ENCODE measurements around the gene OR5A1. TPM values are rescaled to one million over a fixed set of nuclear protein-coding genes. Genes with fewer than 3 reads are reported as not detected.
A peak's percentile ranks its signal among the peaks of the same experiment; 100 is the strongest.

The OR5A1 gene
- total RNA-seq, 1 donor from 2014 or later, result not detected

DNA sequence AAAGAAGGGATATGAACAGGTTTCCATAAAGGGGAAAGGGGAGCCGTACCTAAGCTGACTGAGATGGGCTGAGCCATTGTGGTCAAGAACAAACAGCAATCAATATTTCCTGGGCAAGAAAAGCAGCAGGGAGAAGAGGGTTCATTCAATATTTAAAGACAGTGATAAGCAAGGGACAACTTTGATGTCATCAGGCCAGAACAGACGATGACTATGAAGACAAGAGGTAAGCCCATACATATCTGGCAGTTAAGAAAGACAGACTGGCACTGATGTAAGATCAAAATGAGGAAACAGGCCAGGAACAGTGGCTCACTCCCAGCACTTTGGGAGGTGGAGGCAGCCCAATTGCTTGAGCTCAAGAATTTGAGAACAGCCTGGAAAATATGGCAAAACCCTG, 12.4 kb upstream of the OR5A1 start:
- Mint-ChIP-seq H3K9me3 (ENCODE audit: unreplicated experiment) (no peaks in the 10 kb centered on the region), H3K4me1 (ENCODE audit: unreplicated experiment) (peaks cover 31% of the 10 kb centered on the region), H3K27me3 (ENCODE audit: unreplicated experiment) (no peaks in the 10 kb centered on the region), H3K36me3 (ENCODE audit: low read depth, unreplicated experiment) (no peaks in the 10 kb centered on the region), H3K4me3 (ENCODE audit: unreplicated experiment) (no peak overlapping the region), H3K27ac (ENCODE audit: unreplicated experiment) (no peak overlapping the region)
- DNase-seq (ENCODE audit: low spot score), result no peak
- TF ChIP-seq CTCF (IDR thresholded peaks at IDR 0.05; ENCODE audit: unreplicated experiment), result no peak

DNA sequence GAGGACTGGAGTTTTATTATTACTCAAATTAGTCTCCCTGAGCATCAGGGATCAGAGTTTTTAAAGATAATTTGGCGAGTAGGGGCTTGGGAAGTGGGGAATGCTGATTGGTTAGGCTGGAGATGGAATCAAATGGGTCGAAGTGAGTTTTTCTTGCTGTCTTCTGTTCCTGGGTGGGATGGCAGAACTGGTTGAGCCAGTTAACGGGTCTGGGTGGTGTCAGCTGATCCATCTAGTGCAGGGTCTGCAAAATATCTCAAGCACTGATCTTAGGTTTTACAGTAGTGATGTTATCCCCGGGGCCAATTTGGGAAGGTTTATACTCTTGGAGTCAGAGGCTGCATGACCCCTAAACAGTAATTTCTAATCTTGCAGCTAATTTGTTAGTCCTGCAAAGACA, 11.1 kb upstream of the OR5A1 start:
- TF ChIP-seq CTCF (IDR thresholded peaks at IDR 0.05; ENCODE audit: unreplicated experiment), result no peak
- H3K4me1 Mint-ChIP-seq (ENCODE audit: unreplicated experiment), result peaks cover 22% of the 10 kb centered on the region
- no peaks in the 10 kb centered on the region for H3K9me3 Mint-ChIP-seq (ENCODE audit: unreplicated experiment)
- no peak for DNase-seq (ENCODE audit: low spot score)
- H3K27ac Mint-ChIP-seq (ENCODE audit: unreplicated experiment), result no peak overlapping the region
- H3K4me3 Mint-ChIP-seq (ENCODE audit: unreplicated experiment), result no peak overlapping the region
- H3K27me3 Mint-ChIP-seq (ENCODE audit: unreplicated experiment), result no peaks in the 10 kb centered on the region
- H3K36me3 Mint-ChIP-seq (ENCODE audit: low read depth, unreplicated experiment), result no peaks in the 10 kb centered on the region

GRCh38 chr11:59426361-59427067, 9.8 kb upstream of the OR5A1 start, which contains the start of gene OR5A2:
Gene OR5A2, minus strand, starts transcription at chr11:59426413. Its CDS starts 3,460 bp downstream, at chr11:59422953.
- no peak for TF ChIP-seq CTCF (IDR thresholded peaks at IDR 0.05; ENCODE audit: unreplicated experiment)
- Mint-ChIP-seq H3K4me3 (ENCODE audit: unreplicated experiment) (no peak within 1 kb of the TSS), H3K9me3 (ENCODE audit: unreplicated experiment) (no peaks in the 10 kb centered on the region), H3K36me3 (ENCODE audit: low read depth, unreplicated experiment) (no peaks in the 10 kb centered on the region), H3K4me1 (ENCODE audit: unreplicated experiment) (peaks cover 22% of the 10 kb centered on the region), H3K27me3 (ENCODE audit: unreplicated experiment) (no peaks in the 10 kb centered on the region), H3K27ac (ENCODE audit: unreplicated experiment) (peak within 1 kb of the TSS; percentile 62)
- no peak for DNase-seq (ENCODE audit: low spot score)

GRCh38 chr11:59427068-59427382, 9.2 kb upstream of the OR5A1 start:
- DNase-seq (ENCODE audit: low spot score), result no peak
- Mint-ChIP-seq H3K4me1 (ENCODE audit: unreplicated experiment) (peaks cover 23% of the 10 kb centered on the region), H3K36me3 (ENCODE audit: low read depth, unreplicated experiment) (no peaks in the 10 kb centered on the region), H3K27ac (ENCODE audit: unreplicated experiment) (no peak overlapping the region), H3K4me3 (ENCODE audit: unreplicated experiment) (no peak overlapping the region), H3K27me3 (ENCODE audit: unreplicated experiment) (no peaks in the 10 kb centered on the region), H3K9me3 (ENCODE audit: unreplicated experiment) (no peaks in the 10 kb centered on the region)
- TF ChIP-seq CTCF (IDR thresholded peaks at IDR 0.05; ENCODE audit: unreplicated experiment), result no peak

DNA sequence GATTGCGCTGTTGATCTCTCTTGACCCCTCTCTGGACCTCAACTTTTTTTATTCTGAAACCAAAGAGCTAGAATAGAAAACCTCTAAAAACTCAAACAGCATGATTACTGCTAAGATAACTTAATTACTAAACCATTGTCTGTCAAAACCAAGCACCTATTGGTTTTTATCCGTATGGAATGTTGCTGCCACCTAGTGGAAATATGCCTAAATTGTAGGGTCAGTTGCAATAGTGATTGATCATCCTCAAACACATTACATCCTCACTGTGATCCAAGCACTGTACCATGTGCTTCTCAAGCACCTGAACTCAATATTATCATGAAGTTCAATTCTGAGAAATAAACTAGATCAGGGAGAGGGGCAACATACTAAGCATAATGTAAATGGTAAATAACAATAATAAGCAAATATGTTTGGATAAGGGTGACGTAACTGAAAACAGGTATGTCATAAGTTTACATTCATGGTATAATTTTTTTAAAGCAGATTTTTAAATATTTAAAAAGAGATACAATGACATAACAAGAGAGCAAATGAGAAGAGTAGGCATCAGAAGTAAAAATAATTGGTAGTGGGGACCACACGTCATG, 6.2 kb upstream of the OR5A1 start:
- Mint-ChIP-seq H3K27me3 (ENCODE audit: unreplicated experiment) (no peaks in the 10 kb centered on the region), H3K36me3 (ENCODE audit: low read depth, unreplicated experiment) (no peaks in the 10 kb centered on the region), H3K4me3 (ENCODE audit: unreplicated experiment) (no peak overlapping the region), H3K27ac (ENCODE audit: unreplicated experiment) (no peak overlapping the region), H3K9me3 (ENCODE audit: unreplicated experiment) (no peaks in the 10 kb centered on the region), H3K4me1 (ENCODE audit: unreplicated experiment) (peaks cover 11% of the 10 kb centered on the region)
- TF ChIP-seq CTCF (IDR thresholded peaks at IDR 0.05; ENCODE audit: unreplicated experiment), result peak; percentile 92
- DNase-seq (ENCODE audit: low spot score), result peak; percentile 64

Data from endothelial cell (in vitro differentiated cells).